ENCODE data around the gene SYT1.

The SYT1 gene

GRCh38 chr12:79217306-79217705, 352.7 kb downstream of the SYT1 start:
- TF ChIP-seq CTCF (conservative IDR thresholded peaks at IDR 0.05; ENCODE audit: control insufficient read depth, insufficient read depth, low read depth, low read length), result no peak
- H3K4me3 ChIP-seq (ENCODE audit: control insufficient read depth, low read depth, low read length), result no peak overlapping the region
- no peak for DNase-seq (ENCODE audit: low read depth)

- TF ChIP-seq CTCF (conservative IDR thresholded peaks at IDR 0.05; ENCODE audit: control insufficient read depth, insufficient read depth, low read depth, low read length), result no peak
- no peak for DNase-seq (ENCODE audit: low read depth)
Measured at GRCh38 chr12:79223210-79223609, 358.6 kb downstream of the SYT1 start.

GRCh38 chr12:79223761-79224160, 359.2 kb downstream of the SYT1 start:
- H3K4me3 ChIP-seq (ENCODE audit: control insufficient read depth, low read depth, low read length), result no peak overlapping the region
- no peak for TF ChIP-seq CTCF (conservative IDR thresholded peaks at IDR 0.05; ENCODE audit: control insufficient read depth, insufficient read depth, low read depth, low read length)
- no peak for DNase-seq (ENCODE audit: low read depth)

More at GRCh38 chr12:79223210-79223609, 358.6 kb downstream of the SYT1 start:
- no peak overlapping the region for H3K4me3 ChIP-seq (ENCODE audit: control insufficient read depth, low read depth, low read length)

- no peak for TF ChIP-seq CTCF (conservative IDR thresholded peaks at IDR 0.05; ENCODE audit: control insufficient read depth, insufficient read depth, low read depth, low read length)
- no peak for DNase-seq (ENCODE audit: low read depth)
- no peak overlapping the region for H3K4me3 ChIP-seq (ENCODE audit: control insufficient read depth, low read depth, low read length)
Measured at GRCh38 chr12:79227091-79227490, 362.5 kb downstream of the SYT1 start.

- TF ChIP-seq CTCF (conservative IDR thresholded peaks at IDR 0.05; ENCODE audit: control insufficient read depth, insufficient read depth, low read depth, low read length), result no peak
- DNase-seq (ENCODE audit: low read depth), result no peak
Measured at GRCh38 chr12:79227646-79228045, 363.1 kb downstream of the SYT1 start.

GRCh38 chr12:79233341-79233781, 368.8 kb downstream of the SYT1 start:
- no peak for TF ChIP-seq CTCF (conservative IDR thresholded peaks at IDR 0.05; ENCODE audit: control insufficient read depth, insufficient read depth, low read depth, low read length)
- no peak for DNase-seq (ENCODE audit: low read depth)

More at GRCh38 chr12:79227646-79228045, 363.1 kb downstream of the SYT1 start:
- H3K4me3 ChIP-seq (ENCODE audit: control insufficient read depth, low read depth, low read length), result no peak overlapping the region

GRCh38 chr12:79236920-79237319, 372.3 kb downstream of the SYT1 start:
- no peak overlapping the region for H3K4me3 ChIP-seq (ENCODE audit: control insufficient read depth, low read depth, low read length)
- no peak for DNase-seq (ENCODE audit: low read depth)
- no peak for TF ChIP-seq CTCF (conservative IDR thresholded peaks at IDR 0.05; ENCODE audit: control insufficient read depth, insufficient read depth, low read depth, low read length)

More at GRCh38 chr12:79233341-79233781, 368.8 kb downstream of the SYT1 start:
- H3K4me3 ChIP-seq (ENCODE audit: control insufficient read depth, low read depth, low read length), result no peak overlapping the region
